GM19328 (cell line): ENCODE measurements around the gene PRDM9.
"Not testable (repeated sequence)": the region's sequence is repeated elsewhere in the genome, so short reads cannot be mapped to it uniquely, and the experiment has no call there.

Experiments
- ATAC-seq: cut with Tn5 transposase; IDR thresholded peaks from one replicate; pipeline ENCODE4 v1.9.1; 2021; ENCODE audit warnings: mild to moderate bottlenecking, moderate library complexity; ENCODE audit not compliant: unreplicated experiment

Gene PRDM9

DNA sequence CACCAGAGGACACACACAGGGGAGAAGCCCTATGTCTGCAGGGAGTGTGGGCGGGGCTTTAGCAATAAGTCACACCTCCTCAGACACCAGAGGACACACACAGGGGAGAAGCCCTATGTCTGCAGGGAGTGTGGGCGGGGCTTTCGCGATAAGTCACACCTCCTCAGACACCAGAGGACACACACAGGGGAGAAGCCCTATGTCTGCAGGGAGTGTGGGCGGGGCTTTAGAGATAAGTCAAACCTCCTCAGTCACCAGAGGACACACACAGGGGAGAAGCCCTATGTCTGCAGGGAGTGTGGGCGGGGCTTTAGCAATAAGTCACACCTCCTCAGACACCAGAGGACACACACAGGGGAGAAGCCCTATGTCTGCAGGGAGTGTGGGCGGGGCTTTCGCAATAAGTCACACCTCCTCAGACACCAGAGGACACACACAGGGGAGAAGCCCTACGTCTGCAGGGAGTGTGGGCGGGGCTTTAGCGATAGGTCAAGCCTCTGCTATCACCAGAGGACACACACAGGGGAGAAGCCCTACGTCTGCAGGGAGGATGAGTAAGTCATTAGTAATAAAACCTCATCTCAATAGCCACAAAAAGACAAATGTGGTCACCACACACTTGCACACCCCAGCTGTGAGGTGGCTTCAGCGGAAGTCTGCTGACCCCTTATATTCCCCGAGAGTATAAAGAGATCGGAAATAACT is 20.0 kb downstream of the PRDM9 start:
- not testable (repeated sequence) for ATAC-seq

- ATAC-seq, result no peak
These were observed 21.3 kb downstream of the PRDM9 start for GRCh38 chr5:23528677-23529076.

DNA sequence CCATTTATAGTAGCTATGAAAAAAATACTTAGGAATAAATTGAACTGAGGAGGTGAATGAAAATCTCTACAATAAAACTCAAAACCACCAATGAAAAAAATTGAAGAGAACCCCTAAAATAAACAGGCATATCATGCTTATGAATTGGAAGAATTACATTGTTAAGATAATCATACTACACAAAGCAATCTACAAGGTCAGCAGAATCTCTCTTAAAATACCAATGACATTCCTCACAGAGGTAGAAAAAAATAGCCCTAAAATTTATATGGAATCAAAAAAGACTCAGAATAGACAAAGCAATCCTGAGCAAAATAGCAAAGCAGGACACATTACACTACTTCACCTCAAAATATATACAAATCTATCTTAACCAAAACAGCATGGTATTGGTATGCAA is 23.2 kb downstream of the PRDM9 start:
- no peak for ATAC-seq

DNA sequence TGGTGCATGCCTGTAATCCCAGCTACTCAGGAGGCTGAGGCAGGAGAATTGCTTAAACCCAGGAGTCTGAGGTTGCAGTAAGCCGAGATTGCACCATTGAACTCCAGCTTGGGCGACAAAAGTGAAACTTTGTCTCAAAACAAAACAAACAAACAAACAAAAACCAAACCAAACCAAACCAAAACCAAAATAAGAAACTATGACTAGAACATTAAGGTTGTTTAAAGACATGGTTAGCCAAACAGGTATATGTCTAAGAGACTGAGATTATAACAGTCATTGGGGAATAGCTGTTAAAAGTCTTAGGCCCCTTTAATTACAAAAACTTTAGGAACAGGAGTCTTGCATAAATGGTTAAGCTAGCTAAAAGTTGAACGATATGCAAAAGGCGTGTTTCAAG is 63.6 kb downstream of the PRDM9 start:
- ATAC-seq, result no peak
